ENCODE results near the gene MPIG6B. TPM values are rescaled to one million over a fixed set of nuclear protein-coding genes. Genes with fewer than 3 reads are reported as not detected.
A peak's percentile ranks its signal among the peaks of the same experiment; 100 is the strongest.

MPIG6B gene
- 1 to 10 TPM; 1.1 to 2.9 (median 1.4) TPM for polyA plus RNA-seq (ENCODE audit: insufficient read length in 4 of 4)

GRCh38 chr6:31723245-31723979, at the start of gene MPIG6B:
MPIG6B (plus strand) TSS chr6:31723373; CDS start chr6:31723384, 11 bp downstream.
- no peak for DNase-seq (ENCODE audit: low read depth in 4 of 4, low spot score in 3 of 4)

- DNase-seq (ENCODE audit: low read depth in 4 of 4, low spot score in 3 of 4) = no peak
Observed at GRCh38 chr6:31676322-31676903, 46.8 kb upstream of the MPIG6B start.

GRCh38 chr6:31676904-31677303, 46.3 kb upstream of the MPIG6B start:
- DNase-seq (ENCODE audit: low read depth in 4 of 4, low spot score in 3 of 4) = no peak

- DNase-seq (ENCODE audit: low read depth in 4 of 4, low spot score in 3 of 4) = no peak
Observed at GRCh38 chr6:31677955-31678354, 45.2 kb upstream of the MPIG6B start.

GRCh38 chr6:31680226-31681134, 42.7 kb upstream of the MPIG6B start, which contains the start of gene LY6G5C:
LY6G5C (minus strand) TSS chr6:31681067; CDS start chr6:31680373, 694 bp downstream.
- DNase-seq (ENCODE audit: low read depth in 4 of 4, low spot score in 3 of 4) = peak in 2 of 4 donors; percentile 70 to 80

- DNase-seq (ENCODE audit: low read depth in 4 of 4, low spot score in 3 of 4) = no peak
Observed at GRCh38 chr6:31681135-31681671, 42.0 kb upstream of the MPIG6B start.

GRCh38 chr6:31683591-31683990, 39.6 kb upstream of the MPIG6B start:
- DNase-seq (ENCODE audit: low read depth in 4 of 4, low spot score in 3 of 4) = no peak

GRCh38 chr6:31686483-31686882, 36.7 kb upstream of the MPIG6B start:
- no peak for DNase-seq (ENCODE audit: low read depth in 4 of 4, low spot score in 3 of 4)

GRCh38 chr6:31687321-31687720, 35.9 kb upstream of the MPIG6B start:
- no peak for DNase-seq (ENCODE audit: low read depth in 4 of 4, low spot score in 3 of 4)

GRCh38 chr6:31687860-31688693, 35.1 kb upstream of the MPIG6B start:
- no peak for DNase-seq (ENCODE audit: low read depth in 4 of 4, low spot score in 3 of 4)

GRCh38 chr6:31689249-31690110, 33.7 kb upstream of the MPIG6B start:
- no peak for DNase-seq (ENCODE audit: low read depth in 4 of 4, low spot score in 3 of 4)

- DNase-seq (ENCODE audit: low read depth in 4 of 4, low spot score in 3 of 4) = no peak
Observed at GRCh38 chr6:31690231-31691077, 32.7 kb upstream of the MPIG6B start.

- DNase-seq (ENCODE audit: low read depth in 4 of 4, low spot score in 3 of 4) = no peak
Observed at GRCh38 chr6:31691078-31691463, 32.1 kb upstream of the MPIG6B start.

- no peak for DNase-seq (ENCODE audit: low read depth in 4 of 4, low spot score in 3 of 4)
Observed at GRCh38 chr6:31691564-31692108, 31.5 kb upstream of the MPIG6B start.

GRCh38 chr6:31692353-31692752, 30.8 kb upstream of the MPIG6B start:
- DNase-seq (ENCODE audit: low read depth in 4 of 4, low spot score in 3 of 4) = no peak

- DNase-seq (ENCODE audit: low read depth in 4 of 4, low spot score in 3 of 4) = no peak
Observed at GRCh38 chr6:31692886-31693285, 30.3 kb upstream of the MPIG6B start.

GRCh38 chr6:31693535-31693934, 29.6 kb upstream of the MPIG6B start:
- DNase-seq (ENCODE audit: low read depth in 4 of 4, low spot score in 3 of 4) = no peak

GRCh38 chr6:31697555-31697954, 25.6 kb upstream of the MPIG6B start:
- DNase-seq (ENCODE audit: low read depth in 4 of 4, low spot score in 3 of 4) = no peak
